DLD1 (cell line): ENCODE measurements around the gene RPL10.

Experiments
- in situ Hi-C: cut with HindIII; loops from 2 replicates; pipeline ENCODE4 v1.10.0; 2017; ENCODE audit warnings: low sequenced_read_pairs

The RPL10 gene

DNA sequence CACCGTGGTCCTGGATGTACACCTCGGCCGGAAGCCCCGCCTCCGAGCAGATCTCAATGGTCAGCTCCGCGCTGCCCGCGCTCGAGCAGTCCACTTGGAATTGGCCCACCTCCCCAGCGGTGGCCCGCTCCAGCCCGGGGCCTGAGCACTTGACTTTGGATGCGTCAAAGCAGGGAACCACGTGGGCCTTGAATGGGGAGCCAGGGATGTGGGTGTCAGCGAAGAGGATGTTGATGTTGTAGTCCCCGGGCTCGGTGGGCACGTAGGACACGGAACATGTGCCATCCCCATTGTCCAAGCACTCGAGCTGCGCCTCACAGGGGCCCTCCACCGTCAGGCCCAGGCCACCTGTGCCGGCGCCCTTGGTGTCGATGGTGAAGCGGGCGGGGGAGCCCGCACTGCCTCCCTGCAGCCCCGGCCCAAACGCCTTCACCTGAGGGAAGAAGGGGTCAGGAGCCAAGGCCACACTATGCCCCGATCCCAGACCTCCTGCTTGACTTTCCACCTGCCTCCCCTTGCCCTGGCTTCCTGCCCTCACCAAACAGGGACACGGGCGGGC, 37.9 kb upstream of the RPL10 start:
- in situ Hi-C loops: no loop called here

DNA sequence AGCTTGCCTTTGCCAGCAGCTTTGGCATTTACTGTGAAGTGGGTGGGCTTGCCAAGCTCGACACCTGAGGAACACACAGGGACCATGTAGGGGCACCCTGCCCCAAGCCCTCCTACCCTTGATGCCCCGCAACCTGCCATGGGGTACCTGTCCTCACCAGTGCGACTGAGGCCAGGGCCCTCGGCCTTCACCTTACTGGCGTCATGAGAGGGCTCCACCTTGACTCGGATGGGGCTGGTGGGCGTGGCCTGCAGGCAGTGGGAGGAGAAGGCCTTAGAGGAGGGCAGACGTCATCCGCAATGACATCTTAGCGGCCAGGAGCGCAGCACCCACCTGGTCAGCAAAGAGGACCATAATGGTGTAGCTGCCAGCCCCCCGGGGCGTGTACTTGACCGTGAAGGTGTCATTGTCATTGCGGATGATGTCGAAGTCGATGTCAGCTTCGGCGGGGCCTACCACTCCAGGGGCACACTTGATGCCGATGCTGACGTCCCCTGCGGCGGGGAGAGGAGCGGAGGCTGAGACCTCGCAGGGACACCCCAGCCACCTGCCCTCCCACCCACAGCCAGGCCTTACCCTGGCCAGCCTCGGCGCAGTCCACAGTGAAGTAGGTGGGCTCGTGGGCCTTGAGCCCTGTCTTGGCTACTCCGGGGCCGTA, 36.0 kb upstream of the RPL10 start:
- in situ Hi-C loops: no loop called here

DNA sequence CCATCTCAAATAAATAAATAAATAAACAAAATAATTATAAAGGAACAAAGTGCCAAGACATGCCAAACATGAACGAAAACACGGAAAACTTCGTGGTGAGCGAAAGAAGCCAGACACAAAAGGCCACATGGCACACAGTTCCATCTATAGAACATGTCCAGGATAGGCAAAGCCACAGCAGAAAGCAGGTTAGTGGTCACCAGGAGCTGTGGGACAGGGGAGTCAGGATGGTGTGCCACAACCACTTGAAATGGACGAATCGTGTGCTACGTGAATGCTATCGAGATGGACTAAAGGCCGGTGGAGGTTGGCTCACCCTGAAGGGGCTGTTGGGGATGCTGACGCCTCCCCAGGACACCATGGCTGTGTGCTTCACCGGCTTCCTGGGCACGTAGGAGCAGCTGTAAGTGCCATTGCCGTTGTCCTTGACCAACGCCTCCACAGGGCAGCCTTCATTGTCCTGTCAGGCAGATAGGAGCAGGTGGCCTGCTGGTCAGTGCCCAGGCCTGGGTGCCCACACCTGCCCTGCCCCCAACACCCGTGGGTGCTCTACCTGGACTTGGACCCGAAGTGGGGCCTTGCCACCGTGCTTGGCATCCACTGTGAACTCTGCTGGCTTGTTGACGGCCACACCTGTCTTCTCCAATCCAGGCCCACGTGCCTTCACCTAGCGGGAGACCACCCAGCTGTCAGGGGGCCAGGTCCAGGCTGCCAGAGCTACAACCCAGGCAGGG, 34.3 kb upstream of the RPL10 start:
- in situ Hi-C loops: no loop called here

DNA sequence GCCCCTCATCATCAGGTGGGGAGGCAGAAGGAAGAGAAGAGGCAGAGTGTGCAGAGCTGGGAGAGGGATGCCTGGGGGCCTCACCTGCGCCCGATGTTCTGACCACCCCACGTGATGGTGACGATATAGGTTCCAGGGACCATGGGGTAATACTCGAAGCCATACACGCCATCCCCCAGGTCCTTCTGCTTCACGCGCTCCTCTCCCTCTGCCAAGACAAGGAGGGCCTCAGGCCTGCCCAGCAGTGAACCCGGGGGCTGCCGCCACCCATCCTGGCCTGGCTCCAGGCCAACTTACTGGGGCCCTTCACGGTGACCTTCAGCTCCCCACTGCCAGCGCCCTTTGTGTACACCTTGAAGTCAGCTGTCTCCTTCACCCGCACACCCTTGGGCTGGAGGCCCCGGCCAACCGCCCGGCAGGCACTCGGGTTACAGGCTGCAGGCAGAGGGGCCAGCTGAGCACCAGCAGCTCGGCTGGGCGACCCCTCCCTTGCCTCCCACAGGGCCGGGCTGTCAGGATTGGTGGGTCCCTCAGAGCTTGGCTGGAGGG, 33.1 kb upstream of the RPL10 start:
- in situ Hi-C loops: no loop called here

DNA sequence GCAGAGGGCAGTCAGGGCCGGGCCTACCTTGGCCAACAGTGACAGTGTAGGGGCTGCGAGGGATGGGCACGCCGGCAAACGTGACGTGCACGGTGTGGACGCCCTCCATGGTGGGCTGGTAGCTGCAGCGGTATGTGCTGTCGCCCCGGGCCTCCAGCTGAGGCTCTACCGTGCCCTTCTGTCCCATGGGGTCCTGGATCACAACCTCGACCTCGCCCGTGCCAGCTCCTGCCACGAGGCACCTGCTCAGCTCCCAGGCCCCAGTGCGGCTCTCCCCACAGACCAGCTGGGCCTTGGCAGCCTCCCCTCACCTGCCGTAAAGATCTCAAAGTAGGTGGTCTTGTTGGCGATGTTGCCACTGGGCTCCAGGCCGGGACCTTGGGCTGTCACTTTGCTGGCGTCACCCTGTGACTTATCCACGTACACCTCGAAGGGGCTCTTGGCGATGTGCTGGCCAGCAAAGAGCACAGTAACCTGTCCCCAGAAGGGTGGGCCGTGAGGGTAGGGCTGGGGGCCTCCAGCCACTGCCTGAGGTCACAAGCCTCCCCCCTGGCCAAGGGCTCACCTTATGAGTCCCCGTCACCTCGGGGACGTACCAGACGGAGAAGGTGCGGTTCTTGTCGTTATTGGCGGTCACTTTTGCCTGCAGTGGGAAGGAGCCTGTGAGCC, 32.0 kb upstream of the RPL10 start:
- in situ Hi-C loops: no loop called here

DNA sequence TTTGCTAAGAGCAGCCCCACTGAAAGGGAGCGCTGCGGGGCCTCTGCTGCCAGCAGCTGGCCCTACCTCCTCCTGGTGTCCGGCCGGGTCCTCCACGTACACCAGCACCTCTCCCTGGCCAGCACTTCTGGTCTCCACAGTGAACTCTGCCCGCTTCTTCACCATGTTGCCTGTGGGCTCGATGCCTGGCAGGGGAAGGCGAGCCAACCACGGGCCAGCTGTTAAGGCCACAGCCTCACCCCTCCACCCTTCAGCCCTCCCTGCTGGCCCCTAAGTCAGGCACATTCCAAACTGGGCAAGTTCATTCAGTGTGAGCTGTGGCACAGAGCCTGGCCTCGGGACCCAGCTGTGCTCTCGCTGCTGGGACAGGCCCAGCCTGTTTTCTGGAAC, 31.5 kb upstream of the RPL10 start:
- in situ Hi-C loops: no loop called here

DNA sequence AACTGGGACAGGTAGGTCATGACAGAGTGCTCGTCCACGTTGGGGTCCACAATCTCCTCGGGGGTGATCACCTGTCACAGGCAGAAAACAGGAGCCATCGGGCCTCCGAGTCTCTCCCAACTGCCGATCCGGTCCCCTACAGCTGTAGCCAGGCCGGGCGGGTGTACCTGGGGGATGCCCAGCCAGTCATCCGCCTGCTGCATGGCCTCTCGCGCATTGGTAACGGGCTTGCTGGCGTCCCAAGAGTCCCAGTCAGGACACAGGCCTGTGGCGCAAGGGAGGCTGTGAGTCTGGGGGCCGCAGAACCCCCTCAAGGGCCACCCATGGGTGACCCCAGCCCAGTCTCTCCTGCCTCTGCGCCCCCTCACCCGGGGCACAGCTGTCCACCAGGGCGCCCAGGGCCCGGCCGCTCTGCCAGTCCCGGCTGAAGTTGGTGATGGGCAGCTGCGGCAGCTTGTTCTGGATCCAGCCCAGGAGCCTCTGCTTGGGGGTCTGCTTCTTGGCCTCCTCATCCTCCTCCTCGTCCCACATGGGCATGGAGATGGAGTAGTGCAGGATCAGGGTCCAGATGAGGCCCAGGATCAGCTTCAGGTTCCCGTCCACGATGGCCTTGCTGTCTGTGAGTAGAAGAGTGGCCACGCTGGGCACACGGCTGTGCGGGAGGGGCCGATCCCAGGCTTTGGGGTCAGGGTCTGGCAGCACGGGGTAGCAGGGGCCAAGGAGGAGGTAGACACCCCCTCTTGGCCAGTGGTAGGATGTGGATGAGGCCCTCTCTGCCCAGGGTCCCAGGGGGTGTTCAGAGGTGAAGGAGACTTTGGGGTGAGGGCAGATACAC, 30.5 kb upstream of the RPL10 start:
- in situ Hi-C loops: no loop called here

DNA sequence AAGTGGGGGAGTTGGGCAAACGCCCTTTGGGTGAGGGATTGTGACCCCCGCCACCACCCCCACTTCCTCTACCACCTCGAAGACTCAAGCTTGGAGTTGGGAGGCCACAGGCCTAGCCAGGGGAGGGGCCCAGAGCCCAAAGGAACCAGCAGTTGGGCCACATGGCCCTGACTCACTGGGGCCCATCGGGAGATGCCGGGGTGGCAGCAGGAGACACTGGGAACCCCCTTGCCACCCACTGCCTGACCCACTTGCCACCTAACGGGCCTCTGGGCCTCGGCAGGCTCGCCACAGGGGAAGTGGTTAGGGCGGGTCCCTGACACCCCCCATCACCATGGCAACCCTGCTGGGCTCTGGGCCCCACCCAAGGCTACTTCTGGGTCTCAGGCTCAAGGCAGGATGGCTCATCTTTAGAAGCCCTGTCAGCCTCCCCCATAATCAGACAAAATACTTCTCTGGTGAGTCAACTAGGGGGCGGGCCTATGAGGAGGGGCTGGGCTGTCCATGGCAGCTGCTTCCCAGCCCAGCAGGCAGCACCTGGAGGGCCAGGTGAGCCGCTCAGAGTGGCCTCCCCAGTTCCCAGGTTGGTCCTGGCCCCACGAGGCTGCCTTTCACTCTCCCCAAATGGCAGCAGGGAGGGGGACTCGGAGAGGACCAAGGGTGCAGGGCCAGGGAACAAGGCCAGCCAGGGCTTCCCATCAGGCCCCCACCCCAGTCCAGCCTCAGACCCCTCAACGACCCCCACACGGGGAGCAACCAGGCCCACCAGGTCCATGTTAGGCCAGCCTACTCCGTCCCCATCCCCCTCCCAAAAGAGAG, 29.3 kb upstream of the RPL10 start:
- in situ Hi-C loops: no loop called here

DNA sequence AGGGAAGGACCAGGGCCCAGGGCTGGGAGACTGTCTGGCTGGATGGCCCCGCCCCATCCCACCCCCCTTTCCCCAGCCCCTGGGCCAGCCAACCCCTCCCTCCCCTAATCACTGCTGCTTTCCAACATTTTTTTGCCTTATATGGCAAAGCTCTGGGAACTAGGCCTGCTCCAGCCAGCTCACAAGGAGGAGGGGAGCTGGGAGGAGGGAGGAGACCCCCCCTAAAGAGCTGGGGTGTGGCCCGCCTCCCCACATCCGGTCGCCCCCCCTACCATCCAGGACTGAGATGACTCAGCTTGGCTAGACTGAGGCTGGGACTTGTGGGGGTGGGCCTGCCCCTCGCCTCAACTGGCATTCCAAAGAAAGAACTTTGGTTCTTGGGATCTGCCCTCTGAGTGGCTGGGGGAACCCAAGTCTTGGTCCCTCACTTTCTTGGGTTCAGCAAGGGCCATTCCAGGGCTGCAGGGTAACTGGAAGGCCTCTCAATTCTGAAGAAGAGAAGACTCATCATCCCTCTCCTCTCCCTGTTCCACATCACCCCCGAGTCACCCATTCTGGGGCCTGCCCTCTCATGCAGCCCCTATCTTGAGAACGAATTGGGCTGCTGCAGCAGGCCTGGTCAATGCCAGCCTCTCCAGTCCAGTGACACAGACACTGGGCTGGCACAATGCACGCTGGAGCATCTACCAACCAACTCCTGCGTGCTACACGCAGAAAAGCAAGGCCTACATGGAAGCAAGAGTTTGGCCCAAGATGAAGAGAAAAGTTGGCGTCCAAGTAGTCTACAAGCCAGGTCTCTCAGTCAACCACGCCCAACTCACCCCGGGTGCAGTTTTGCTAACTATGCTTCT, 28.5 kb upstream of the RPL10 start:
- in situ Hi-C loops: no loop called here

DNA sequence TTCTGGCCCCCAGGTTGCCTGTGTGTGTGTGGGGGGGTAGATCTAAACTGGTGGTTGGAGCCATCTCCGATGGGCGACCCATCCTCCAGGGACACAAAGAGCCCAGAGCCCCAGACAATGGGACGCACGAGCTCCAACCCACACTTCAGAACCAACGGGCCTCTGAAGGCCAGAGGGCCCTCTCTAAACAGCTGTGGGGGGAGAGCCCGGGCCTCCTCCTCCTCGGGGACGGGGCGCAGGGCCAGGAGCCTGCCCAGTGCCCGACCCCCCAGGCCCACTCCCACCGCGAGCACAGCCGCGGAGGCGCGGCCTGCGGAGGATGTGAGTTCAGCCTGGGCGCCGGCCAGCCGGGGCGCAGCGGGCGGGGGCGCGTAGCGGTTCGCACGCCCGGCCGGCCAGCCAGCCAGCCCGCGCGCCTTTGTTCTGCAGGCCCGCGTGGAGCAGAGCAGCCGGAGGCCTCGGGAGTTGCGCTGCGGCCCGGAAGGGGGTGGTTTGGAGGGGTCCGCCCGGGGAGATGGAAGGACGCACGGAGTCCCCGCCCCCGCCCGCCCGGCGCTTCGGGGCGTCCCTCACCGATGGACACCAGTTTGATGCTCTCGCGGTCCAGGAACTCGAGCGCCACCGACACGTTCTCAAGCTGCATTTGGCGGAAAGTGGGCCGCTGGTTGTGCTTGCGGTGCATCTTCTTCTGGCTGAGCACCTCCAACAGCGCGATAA, 27.7 kb upstream of the RPL10 start:
- in situ Hi-C loops: no loop called here

DNA sequence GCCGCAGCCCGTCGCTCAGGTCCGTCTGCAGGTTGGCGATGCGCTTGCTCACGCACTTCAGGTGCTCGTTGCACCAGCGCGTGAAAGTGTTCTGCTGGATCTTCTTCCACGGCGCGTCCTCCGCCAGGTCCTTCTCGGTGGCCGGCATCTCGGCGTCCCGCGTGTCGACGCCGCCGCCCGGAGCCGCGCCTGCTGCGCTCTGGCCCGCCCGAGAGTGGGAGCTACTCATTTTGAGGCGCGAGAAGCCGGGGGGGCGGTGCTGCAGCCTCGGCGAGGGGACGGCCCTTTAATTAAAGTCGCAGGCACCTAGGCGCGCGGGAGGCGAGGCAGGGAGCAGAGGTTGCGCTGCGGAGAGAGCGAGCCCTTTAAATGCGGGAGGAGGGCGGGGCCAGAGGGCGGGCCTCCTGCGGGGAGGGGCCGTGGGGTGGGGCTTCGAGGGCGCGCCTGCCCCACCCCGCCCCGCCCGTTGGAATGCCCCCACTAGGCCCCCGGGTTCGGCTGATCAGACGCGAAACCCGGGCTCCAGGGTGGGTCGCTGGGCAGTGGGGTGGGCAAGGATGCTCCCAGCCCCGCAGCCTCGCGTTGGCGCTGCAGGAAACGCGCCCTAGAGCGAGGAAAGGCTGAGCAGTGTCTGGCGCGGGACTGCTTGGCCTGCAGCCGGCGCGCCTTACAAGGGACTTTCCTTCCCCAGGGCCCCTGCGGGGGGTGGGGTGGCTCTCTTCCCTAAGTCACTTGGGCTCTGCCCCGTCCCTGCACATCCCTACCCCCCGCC, 27.0 kb upstream of the RPL10 start:
- in situ Hi-C loops: no loop called here

DNA sequence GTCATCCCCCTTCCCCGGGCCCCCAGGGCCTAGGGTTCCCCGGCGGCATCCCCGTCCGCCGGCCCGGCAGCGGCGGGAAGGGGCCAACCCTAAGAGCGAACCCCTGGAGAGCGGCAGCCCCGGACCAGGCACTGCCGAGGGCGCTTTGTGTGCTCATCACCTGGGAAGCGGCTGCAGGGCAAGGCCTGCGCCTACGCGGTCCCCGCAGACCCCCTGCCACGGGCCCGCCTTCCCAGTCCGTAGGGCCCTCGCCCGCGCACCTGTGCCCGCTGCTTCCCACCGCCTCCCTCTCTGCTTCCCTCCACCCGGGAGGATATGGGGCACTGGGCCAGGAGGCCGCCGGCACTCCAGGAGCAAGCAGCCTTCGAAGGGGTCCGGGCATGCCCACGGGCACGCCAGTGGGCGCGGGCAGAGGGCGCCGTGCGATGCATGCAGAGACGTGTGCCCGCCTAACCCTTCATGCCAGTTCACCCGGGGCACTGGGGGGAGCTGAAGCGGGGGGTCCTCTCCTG, 26.3 kb upstream of the RPL10 start:
- in situ Hi-C loops: no loop called here

DNA sequence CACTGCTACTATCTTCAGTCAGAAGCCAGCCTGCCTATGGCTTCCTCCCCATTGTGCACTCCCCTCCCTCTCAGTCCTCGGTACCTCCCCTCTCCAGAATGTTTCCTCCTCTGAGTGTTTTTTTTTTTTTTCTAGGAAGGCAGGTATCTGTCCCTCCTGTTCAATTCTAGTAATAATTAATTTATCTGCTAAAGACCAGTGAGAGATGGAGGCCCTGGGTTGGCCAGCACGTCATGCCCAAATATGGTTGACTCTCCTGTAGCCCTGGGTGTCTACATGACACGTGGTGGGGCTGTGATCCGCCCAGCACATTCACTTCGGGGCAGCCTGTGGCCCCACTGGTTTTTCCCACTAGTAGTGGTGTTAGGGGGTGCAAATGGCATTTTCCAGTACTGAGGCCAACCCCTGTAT, 25.6 kb upstream of the RPL10 start:
- in situ Hi-C loops: no loop called here

DNA sequence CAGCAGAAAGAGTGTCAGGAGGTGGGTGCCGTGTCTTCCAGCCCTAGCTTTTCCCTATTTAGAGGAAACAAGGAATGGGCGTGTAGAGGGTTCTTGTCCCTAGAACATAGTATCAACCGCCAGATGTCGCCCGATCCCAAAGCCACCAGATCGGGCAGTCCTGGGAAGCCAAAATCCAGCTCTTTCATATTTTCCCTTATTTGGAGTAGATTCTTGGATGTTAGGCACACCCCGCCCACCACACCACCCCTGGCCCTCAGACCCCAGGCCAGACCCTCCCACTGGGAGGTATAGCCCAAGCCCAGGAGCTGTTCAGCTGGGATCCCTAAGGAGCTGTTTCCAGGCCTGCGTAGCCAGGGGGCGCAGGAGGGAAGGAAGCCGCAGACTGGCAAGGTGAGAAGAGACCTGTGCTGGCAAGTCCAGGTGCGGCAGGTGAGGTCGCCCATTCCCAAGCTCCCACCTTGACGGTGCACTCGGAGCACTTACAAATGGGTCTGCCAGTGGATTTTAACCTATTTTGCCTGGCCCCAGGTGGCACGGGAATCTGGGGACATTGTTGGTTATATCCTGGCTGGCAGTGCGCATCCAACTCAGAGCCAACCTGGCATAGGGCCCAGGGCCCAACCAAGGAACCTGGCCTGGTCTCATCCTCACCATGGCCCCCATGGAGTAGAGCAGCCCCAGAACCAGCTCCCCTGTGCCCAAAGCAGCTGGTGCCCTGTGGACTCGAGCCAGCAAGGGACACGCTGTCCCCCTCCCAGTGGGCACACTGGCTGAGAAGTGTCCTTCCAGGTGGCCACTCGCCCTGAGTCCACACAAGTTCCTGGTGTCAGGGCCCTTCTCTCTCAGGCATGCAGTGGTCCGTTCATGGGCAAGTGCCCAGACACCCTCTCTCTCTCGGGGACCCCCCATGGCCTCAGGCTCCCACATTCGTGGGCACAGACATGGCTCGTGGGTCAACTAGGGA, 24.6 kb upstream of the RPL10 start:
- in situ Hi-C loops: no loop called here

DNA sequence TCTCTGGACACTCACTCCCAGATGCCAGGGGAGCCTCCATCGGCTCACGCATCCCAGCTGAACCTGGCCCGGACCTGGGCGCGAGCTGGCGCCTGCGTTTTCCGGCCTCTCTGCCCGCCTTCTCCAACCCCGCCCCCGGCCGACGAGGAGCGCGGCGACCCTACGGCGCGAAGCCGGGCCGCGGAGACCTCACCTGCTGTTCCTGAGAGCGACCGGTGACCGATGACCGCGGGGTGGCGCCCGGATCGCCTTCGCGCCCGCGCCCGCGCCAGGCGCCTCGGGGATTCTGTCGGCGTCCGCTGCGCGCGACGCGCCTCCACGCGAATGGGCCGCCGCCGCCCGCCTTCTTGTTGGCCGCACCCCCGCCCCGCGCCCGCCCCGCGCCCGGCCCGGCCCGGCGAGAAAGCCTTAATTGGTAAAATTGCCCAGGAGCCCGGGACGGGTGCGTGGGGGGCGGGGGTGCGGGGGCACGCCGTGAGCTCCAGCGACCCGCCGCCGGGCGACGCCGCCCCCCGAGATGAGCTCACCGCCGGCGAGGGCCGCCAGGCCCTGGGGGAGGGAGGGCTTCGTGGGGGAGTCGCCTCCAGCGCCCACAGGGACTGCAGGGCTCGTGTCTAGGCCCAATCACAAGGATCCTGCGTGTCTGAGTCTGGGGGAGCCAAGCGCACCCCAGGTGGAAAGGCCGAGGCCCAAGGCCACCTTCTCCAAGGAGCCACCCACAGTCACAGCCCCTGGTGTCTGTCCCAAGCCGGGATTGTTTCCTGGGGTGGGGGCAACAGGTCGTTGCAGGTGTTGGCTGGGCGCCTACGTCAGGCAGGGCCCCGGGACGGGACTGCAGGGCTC, 23.6 kb upstream of the RPL10 start, which contains the start of gene FLNA:
TSS of gene FLNA (minus strand) at position 322 of the 843 bp plus-strand sequence. CDS start 3,389 bp downstream, outside the sequence.
- in situ Hi-C loops: no loop called here
